ENCODE results near the gene POLRMT. TPM values are rescaled to one million over a fixed set of nuclear protein-coding genes. Genes with fewer than 3 reads are reported as not detected.
"Not testable (repeated sequence)": the region's sequence is repeated elsewhere in the genome, so short reads cannot be mapped to it uniquely, and the experiment has no call there.

Gene POLRMT
- total RNA-seq, 1 experiment from 2014 or later, result 62.8 TPM

GRCh38 chr19:617551-618246 lies 15.6 kb downstream of the POLRMT start:
- DNase-seq (ENCODE audit: low spot score), result no peak
- in situ Hi-C loops (cut with HindIII; ENCODE audit: low sequenced_read_pairs), result no loop called here

- DNase-seq (ENCODE audit: low spot score), result no peak
- in situ Hi-C loops (cut with HindIII; ENCODE audit: low sequenced_read_pairs), result no loop called here
Observed at GRCh38 chr19:616747-617526, 16.4 kb downstream of the POLRMT start.

DNA sequence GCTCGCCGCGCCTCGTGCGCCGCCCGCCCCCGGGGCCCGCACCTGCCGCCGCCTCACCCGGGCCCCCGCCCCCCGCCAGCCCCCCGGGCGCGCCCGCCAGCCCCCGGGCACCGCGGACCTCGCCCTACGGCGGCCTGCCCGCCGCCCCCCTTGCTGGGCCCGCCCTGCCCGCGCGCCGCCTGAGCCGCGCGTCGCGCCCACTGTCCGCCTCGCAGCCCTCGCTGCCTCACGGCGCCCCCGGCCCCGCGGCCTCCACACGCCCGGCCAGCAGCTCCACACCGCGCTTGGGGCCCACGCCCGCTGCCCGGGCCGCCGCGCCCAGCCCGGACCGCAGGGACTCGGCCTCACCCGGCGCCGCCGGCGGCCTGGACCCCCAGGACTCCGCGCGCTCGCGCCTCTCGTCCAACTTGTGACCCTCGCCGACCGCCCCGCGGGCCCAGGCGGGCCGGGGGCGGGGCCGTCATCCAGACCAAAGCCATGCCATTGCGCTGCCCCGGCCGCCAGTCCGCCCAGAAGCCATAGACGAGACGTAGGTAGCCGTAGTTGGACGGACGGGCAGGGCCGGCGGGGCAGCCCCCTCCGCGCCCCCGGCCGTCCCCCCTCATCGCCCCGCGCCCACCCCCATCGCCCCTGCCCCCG lies 17.2 kb downstream of the POLRMT start:
- DNase-seq (ENCODE audit: low spot score), result no peak
- in situ Hi-C loops (cut with HindIII; ENCODE audit: low sequenced_read_pairs), result no loop called here

DNA sequence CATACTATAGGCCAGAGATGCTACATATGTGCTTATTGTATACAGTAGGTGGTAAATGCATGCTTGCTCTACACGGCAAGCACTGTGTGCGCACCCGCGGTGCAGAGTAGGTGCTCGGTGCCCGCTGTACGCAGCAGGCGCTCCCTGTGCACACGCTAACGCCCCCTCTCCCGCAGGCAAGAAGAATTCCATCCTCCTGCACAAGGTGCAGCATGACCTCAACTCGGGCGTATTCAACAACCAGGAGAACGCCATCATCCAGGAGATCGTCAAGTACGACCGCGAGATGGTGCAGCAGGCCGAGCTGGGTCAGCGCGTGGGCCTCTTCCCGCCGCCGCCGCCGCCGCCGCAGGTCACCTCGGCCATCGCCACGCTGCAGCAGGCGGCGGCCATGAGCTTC lies 17.7 kb downstream of the POLRMT start:
- DNase-seq (ENCODE audit: low spot score), result no peak
- in situ Hi-C loops (cut with HindIII; ENCODE audit: low sequenced_read_pairs), result no loop called here

DNA sequence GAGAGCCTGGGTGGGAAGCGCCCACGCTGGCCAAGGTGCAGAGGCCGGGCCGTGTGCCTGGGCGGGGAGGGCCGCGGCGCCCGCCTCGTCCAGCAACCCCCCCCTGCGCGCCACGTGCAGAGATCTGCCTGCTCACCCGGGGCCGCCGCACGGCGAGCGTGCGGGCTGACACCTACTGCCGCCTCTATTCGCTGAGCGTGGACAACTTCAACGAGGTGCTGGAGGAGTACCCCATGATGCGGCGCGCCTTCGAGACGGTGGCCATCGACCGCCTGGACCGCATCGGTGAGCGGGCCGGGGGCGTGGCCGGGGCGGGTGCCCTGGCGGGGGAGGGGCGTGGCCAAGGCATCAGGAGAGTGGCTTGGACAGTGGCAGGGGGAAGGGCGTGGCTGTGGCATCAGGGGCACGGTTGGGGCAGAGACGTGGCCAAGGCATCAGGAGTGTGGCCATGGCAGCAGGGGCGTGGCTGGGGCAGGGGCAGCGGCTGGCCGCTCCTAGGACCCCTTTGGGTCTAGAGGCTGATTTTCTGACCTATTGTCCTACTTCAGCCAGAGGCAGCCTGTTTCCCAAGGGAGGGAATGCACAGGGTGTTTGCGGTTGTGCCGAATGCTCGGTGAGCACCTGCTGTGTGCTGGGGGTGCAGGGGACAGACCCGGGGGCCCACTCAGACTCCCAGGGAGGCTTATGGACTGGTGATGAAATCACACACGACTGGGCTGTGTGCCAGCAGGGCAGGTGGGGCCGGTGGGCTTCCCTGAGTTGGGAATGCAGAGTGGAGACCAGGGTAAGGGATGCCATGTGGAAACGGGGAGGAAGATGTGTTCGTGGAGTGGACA lies 19.4 kb downstream of the POLRMT start:
- no peak for DNase-seq (ENCODE audit: low spot score)
- in situ Hi-C loops (cut with HindIII; ENCODE audit: low sequenced_read_pairs), result no loop called here

- DNase-seq (ENCODE audit: low spot score), result no peak
- in situ Hi-C loops (cut with HindIII; ENCODE audit: low sequenced_read_pairs), result no loop called here
Observed at GRCh38 chr19:612941-613340, 20.4 kb downstream of the POLRMT start.

GRCh38 chr19:611481-611868 lies 21.9 kb downstream of the POLRMT start:
- in situ Hi-C loops (cut with HindIII; ENCODE audit: low sequenced_read_pairs), result no loop called here
- no peak for DNase-seq (ENCODE audit: low spot score)

- peak; percentile 61 for DNase-seq (ENCODE audit: low spot score)
- in situ Hi-C loops (cut with HindIII; ENCODE audit: low sequenced_read_pairs), result no loop called here
Observed at GRCh38 chr19:610801-611480, 22.4 kb downstream of the POLRMT start.

DNA sequence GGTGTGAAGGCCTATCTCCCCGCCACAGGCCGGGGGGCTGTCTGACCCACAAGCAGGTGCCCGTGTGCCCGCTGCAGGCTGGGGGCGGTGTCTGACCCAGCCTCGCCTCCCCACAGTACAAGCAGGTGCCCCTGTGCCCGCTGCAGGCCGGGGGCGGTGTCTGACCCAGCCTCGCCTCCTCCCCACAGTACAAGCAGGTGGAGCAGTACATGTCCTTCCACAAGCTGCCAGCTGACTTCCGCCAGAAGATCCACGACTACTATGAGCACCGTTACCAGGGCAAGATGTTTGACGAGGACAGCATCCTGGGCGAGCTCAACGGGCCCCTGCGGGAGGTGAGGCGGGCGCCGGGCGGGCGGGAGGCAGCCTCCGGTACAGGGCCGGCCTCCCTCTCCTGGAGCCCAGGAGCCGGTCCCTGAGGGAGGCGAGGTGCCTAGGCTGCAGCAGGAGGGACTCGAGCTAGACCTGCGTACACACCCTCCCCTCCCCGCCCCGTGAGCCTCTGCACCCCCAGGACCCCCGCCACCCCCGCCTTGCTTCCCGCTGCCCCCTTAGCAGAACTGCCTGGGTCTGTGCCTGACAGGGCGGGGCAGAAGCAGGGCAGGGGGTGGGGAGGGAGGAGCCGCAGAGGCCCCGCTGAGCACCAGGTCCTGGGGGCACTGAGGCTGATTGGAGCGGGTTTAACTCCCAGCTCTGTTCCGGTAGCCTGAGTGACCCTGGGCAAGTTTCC lies 23.1 kb downstream of the POLRMT start:
- in situ Hi-C loops (cut with HindIII; ENCODE audit: low sequenced_read_pairs), result no loop called here

GRCh38 chr19:609004-609346 lies 24.4 kb downstream of the POLRMT start:
- in situ Hi-C loops (cut with HindIII; ENCODE audit: low sequenced_read_pairs), result no loop called here
- DNase-seq (ENCODE audit: low spot score), result no peak

More for the DNA sequence above, 23.1 kb downstream of the POLRMT start:
- peak; percentile 32 for DNase-seq (ENCODE audit: low spot score)

DNA sequence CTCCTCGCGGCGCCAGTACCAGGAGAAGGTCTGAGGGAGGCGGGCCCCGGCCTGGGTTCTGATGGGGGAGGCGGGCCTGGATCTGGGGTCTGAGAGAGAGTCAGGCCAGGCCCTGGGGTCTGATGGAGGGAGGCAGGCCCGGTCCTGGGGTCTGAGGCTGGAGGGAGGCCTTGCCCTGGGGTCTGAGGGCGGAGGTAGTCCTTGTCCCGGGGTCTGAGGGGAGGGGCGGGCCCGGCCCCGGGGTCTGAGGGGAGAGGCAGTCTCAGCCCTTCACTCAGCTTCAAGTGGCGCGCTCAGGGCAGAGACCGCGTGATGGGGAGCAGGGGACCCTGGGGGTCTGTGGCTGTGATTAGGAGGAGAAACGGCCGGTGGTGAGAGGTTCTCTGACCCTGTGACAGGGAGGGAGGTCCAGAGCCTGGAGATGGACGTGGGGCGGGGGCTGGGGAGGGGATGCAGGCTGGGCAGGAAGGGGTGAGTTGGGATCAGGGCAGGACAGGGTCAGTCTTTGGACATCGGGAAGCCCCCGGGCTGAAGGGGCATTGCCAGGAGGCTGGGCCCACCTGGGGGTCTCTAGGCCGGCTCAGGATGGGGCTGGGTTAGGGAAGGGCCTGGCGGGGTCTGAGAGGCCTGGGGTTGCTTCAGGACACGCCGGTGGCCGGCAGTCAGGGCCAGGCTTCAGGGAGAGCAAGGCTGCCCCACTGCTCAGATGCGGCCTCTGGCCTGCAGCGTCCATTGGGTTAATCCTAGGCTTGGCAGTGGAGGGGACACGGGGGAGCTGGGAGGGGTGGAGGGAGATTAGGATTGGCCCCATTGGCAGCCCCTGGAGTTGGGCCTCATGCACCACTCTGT lies 25.0 kb downstream of the POLRMT start:
- DNase-seq (ENCODE audit: low spot score), result no peak

DNA sequence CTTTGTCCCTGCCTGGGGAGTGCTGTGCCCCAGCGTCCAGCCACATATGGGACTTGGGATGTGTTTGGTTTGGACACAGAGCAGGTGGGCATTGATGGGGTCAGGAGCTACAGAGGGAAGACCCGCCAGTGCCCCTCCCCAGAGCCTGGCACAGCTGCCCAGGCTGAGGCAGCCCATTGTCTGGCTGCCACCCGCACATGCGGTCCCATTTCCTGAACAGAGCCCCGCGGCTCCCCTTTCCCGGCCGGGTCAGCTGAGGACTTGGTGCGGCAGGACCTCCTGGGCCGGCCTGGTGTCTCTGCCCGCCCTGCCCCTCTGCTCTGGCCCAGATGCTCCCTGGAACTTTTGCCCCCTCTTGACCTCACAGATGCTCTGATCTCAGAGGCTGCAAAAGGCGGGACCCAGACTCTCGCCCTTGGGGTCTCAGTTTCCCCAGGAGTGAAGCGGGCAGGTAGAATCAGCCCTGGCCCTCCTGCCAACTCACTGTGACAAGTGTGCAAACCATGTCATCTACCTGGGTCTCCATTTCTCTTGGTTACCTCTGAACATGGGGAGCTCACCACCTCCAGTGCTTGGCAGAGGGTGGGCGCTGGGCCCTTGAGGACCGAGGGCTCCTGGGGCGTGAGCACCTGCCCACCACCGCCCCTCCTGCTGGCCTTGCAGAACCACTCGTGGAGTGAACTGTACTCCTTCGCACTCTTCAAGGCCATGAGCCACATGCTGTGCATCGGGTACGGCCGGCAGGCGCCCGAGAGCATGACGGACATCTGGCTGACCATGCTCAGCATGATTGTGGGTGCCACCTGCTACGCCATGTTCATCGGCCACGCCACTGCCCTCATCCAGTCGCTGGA lies 25.8 kb downstream of the POLRMT start:
- in situ Hi-C loops (cut with HindIII; ENCODE audit: low sequenced_read_pairs), result no loop called here
- DNase-seq (ENCODE audit: low spot score), result no peak

More for the DNA sequence above, 25.0 kb downstream of the POLRMT start:
- in situ Hi-C loops (cut with HindIII; ENCODE audit: low sequenced_read_pairs), result no loop called here

DNA sequence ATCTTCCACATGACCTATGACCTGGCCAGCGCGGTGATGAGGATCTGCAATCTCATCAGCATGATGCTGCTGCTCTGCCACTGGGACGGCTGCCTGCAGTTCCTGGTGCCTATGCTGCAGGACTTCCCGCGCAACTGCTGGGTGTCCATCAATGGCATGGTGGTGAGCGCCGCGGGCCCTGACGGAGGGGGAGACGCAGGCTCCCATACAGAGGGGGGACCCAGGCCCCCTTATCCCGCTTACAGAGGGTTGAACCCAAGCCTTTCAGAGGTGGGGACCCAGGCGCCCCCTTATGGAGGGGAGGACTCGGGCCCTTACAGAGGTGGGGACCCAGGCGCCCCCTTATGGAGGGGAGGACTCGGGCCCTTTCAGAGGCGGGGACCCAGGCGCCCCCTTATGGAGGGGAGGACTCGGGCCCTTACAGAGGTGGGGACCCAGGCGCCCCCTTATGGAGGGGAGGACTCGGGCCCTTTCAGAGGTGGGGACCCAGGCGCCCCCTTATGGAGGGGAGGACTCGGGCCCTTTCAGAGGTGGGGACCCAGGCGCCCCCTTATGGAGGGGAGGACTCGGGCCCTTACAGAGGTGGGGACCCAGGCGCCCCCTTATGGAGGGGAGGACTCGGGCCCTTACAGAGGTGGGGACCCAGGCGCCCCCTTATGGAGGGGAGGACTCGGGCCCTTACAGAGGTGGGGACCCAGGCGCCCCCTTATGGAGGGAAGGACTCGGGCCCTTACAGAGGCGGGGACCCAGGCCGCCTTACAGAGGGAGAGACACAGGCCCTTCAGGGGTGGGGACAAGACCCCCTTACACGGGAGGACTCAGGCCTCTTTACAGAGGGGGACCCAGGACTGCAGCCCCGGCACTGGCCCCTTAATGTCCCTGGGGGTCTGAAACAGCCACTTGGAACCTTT lies 28.0 kb downstream of the POLRMT start:
- not testable (repeated sequence) for DNase-seq (ENCODE audit: low spot score)

DNA sequence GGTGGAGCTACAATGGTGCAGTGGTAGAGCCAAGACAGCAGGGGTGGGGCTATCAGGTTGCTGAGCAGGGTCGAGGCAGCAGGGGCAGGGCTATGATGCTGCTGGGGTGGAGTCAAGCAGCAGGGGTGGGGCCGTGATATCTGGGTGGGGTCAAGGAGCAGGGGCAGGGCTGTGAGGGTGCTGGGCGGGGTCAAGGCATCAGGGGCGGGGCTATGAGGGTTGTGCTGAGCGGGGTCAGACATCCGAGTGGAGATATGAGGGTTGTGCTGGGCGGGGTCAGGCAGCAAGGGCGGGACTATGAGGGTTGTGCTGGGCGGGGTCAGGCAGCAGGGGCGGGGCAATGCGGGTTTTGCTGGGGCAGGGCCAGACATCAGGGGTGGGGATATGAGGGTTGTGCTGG lies 29.0 kb downstream of the POLRMT start:
- no peak for DNase-seq (ENCODE audit: low spot score)
- in situ Hi-C loops (cut with HindIII; ENCODE audit: low sequenced_read_pairs), result no loop called here

More for the DNA sequence above, 28.0 kb downstream of the POLRMT start:
- in situ Hi-C loops (cut with HindIII; ENCODE audit: low sequenced_read_pairs), result not testable (repeated sequence)

GRCh38 chr19:603779-604178 lies 29.6 kb downstream of the POLRMT start:
- in situ Hi-C loops (cut with HindIII; ENCODE audit: low sequenced_read_pairs); DNase-seq (ENCODE audit: low spot score): not testable (repeated sequence)

- DNase-seq (ENCODE audit: low spot score); in situ Hi-C loops (cut with HindIII; ENCODE audit: low sequenced_read_pairs): not testable (repeated sequence)
Observed at GRCh38 chr19:603302-603639, 30.1 kb downstream of the POLRMT start.
